ENCODE results near the gene CRACR2B.

The CRACR2B gene

GRCh38 chr11:855796-856195 is 28.1 kb downstream of the CRACR2B start:
- Mint-ChIP-seq H3K27ac (no peak overlapping the region), H3K36me3 (ENCODE audit: low read depth) (no peaks in the 10 kb centered on the region), H3K4me3 (no peak overlapping the region), H3K4me1 (peaks cover 31% of the 10 kb centered on the region), H3K9me3 (no peaks in the 10 kb centered on the region), H3K27me3 (ENCODE audit: low read depth, poor library complexity) (peaks cover 11% of the 10 kb centered on the region)
- no peak for DNase-seq
- TF ChIP-seq CTCF (IDR thresholded peaks at IDR 0.05) = no peak

- Mint-ChIP-seq H3K27me3 (ENCODE audit: low read depth, poor library complexity) (peaks cover 11% of the 10 kb centered on the region), H3K9me3 (no peaks in the 10 kb centered on the region), H3K4me1 (peaks cover 31% of the 10 kb centered on the region), H3K27ac (no peak overlapping the region), H3K36me3 (ENCODE audit: low read depth) (no peaks in the 10 kb centered on the region), H3K4me3 (no peak overlapping the region)
- TF ChIP-seq CTCF (IDR thresholded peaks at IDR 0.05) = no peak
- DNase-seq = no peak
These were observed 28.7 kb downstream of the CRACR2B start for GRCh38 chr11:856397-856796.

GRCh38 chr11:858053-858761 is 30.5 kb downstream of the CRACR2B start:
- Mint-ChIP-seq H3K27me3 (ENCODE audit: low read depth, poor library complexity) (no peaks in the 10 kb centered on the region), H3K4me3 (no peak overlapping the region), H3K9me3 (no peaks in the 10 kb centered on the region), H3K36me3 (ENCODE audit: low read depth) (no peaks in the 10 kb centered on the region), H3K4me1 (peaks cover 42% of the 10 kb centered on the region), H3K27ac (no peak overlapping the region)
- no peak for TF ChIP-seq CTCF (IDR thresholded peaks at IDR 0.05)
- no peak for DNase-seq

- no peak for DNase-seq
- Mint-ChIP-seq H3K9me3 (no peaks in the 10 kb centered on the region), H3K4me1 (peaks cover 47% of the 10 kb centered on the region), H3K4me3 (no peak overlapping the region), H3K27me3 (ENCODE audit: low read depth, poor library complexity) (no peaks in the 10 kb centered on the region), H3K27ac (no peak overlapping the region), H3K36me3 (ENCODE audit: low read depth) (no peaks in the 10 kb centered on the region)
- no peak for TF ChIP-seq CTCF (IDR thresholded peaks at IDR 0.05)
These were observed 31.1 kb downstream of the CRACR2B start for GRCh38 chr11:858762-859339.

- H3K27me3 Mint-ChIP-seq (ENCODE audit: low read depth, poor library complexity) = no peaks in the 10 kb centered on the region
- TF ChIP-seq CTCF (IDR thresholded peaks at IDR 0.05) = no peak
- no peaks in the 10 kb centered on the region for H3K36me3 Mint-ChIP-seq (ENCODE audit: low read depth)
- peaks cover 47% of the 10 kb centered on the region for H3K4me1 Mint-ChIP-seq
- no peak overlapping the region for H3K27ac Mint-ChIP-seq
- DNase-seq = no peak
- H3K4me3 Mint-ChIP-seq = no peak overlapping the region
- H3K9me3 Mint-ChIP-seq = no peaks in the 10 kb centered on the region
These were observed 31.8 kb downstream of the CRACR2B start for GRCh38 chr11:859394-860131.
